Measurements from ENCODE around the gene KRT1. TPM values are rescaled to one million over a fixed set of nuclear protein-coding genes. Genes with fewer than 3 reads are reported as not detected.

KRT1 gene
- total and polyA plus RNA-seq, 2 donors (not counting 1 experiment from before 2014, with no cell fraction given), result not detected

GRCh38 chr12:52727037-52727436, 46.8 kb upstream of the KRT1 start:
- no peaks in the 10 kb centered on the region for H4K20me1 ChIP-seq (ENCODE audit: control insufficient read depth, extremely low read depth, insufficient read depth, low read length)
- H3K9me3 ChIP-seq (ENCODE audit: control insufficient read depth, insufficient read depth, low read depth, low read length), result no peaks in the 10 kb centered on the region

DNA sequence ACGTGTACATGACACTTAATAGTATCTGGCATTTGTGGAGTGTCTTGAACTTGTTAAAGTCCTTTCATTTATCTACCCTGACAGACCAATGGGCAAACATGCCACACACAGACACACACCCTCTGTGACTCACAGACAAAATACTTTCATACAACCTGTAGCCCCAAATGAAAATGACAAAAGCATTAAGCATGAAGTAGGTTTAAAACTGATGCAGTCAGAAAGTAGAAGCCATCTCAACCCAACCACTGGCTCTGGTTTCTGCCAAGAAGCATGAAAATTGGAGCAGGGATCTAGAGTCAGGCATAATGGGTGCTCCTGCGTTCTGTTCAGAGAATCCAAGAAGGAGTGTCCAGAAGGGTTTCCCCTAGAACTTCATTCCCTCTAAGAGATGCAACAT, 46.2 kb upstream of the KRT1 start:
- Histone ChIP-seq H4K20me1 (ENCODE audit: control insufficient read depth, extremely low read depth, insufficient read depth, low read length) (no peaks in the 10 kb centered on the region), H3K27ac (ENCODE audit: insufficient read depth, low read length) (no peak overlapping the region), H3K4me3 (replicated peaks in 1 of 4; ENCODE audit: control extremely low read depth in 1 of 4, insufficient read depth in 1 of 4, low read depth in 3 of 4, low read length in 4 of 4) (no peak overlapping the region), H3K36me3 (ENCODE audit: control insufficient read depth, insufficient read depth, low read length) (no peaks in the 10 kb centered on the region), H3K4me1 (ENCODE audit: control insufficient read depth, extremely low read depth, insufficient read depth, low read length) (no peaks in the 10 kb centered on the region), H3K79me2 (ENCODE audit: control insufficient read depth, insufficient read depth, low read length) (no peaks in the 10 kb centered on the region), H3K9ac (ENCODE audit: insufficient read depth, low read length) (no peak overlapping the region), H2AFZ (ENCODE audit: low read length) (no peak overlapping the region), H3K4me2 (ENCODE audit: extremely low read depth, insufficient read depth, low read length) (no peak overlapping the region), H3K27me3 (ENCODE audit: control insufficient read depth, insufficient read depth, low read length) (no peaks in the 10 kb centered on the region), H3K9me3 (ENCODE audit: control insufficient read depth, insufficient read depth, low read depth, low read length) (no peaks in the 10 kb centered on the region)
- DNase-seq (ENCODE audit: low read depth in 2 of 2), result no peak
- no peak for TF ChIP-seq CTCF (conservative IDR thresholded peaks at IDR 0.05 in 1 of 2, IDR thresholded peaks at IDR 0.05 in 1 of 2; ENCODE audit: low read depth in 1 of 2, low read length in 2 of 2)

More at GRCh38 chr12:52727037-52727436, 46.8 kb upstream of the KRT1 start:
- Histone ChIP-seq H3K27ac (ENCODE audit: insufficient read depth, low read length) (no peak overlapping the region), H3K36me3 (ENCODE audit: control insufficient read depth, insufficient read depth, low read length) (no peaks in the 10 kb centered on the region), H2AFZ (ENCODE audit: low read length) (no peak overlapping the region), H3K9ac (ENCODE audit: insufficient read depth, low read length) (no peak overlapping the region), H3K4me3 (replicated peaks in 1 of 4; ENCODE audit: control extremely low read depth in 1 of 4, insufficient read depth in 1 of 4, low read depth in 3 of 4, low read length in 4 of 4) (no peak overlapping the region), H3K27me3 (ENCODE audit: control insufficient read depth, insufficient read depth, low read length) (no peaks in the 10 kb centered on the region), H3K79me2 (ENCODE audit: control insufficient read depth, insufficient read depth, low read length) (no peaks in the 10 kb centered on the region), H3K4me1 (ENCODE audit: control insufficient read depth, extremely low read depth, insufficient read depth, low read length) (no peaks in the 10 kb centered on the region), H3K4me2 (ENCODE audit: extremely low read depth, insufficient read depth, low read length) (no peak overlapping the region)
- TF ChIP-seq EZH2 (IDR thresholded peaks at IDR 0.05; ENCODE audit: low read length, missing control alignments) (no peak), CTCF (conservative IDR thresholded peaks at IDR 0.05 in 1 of 2, IDR thresholded peaks at IDR 0.05 in 1 of 2; ENCODE audit: low read depth in 1 of 2, low read length in 2 of 2) (no peak)
- DNase-seq (ENCODE audit: low read depth in 2 of 2), result no peak

GRCh38 chr12:52724384-52724783, 44.2 kb upstream of the KRT1 start:
- no peak for DNase-seq (ENCODE audit: low read depth in 2 of 2)
- Histone ChIP-seq H3K4me3 (replicated peaks in 1 of 4; ENCODE audit: control extremely low read depth in 1 of 4, insufficient read depth in 1 of 4, low read depth in 3 of 4, low read length in 4 of 4) (no peak overlapping the region), H3K4me2 (ENCODE audit: extremely low read depth, insufficient read depth, low read length) (no peak overlapping the region), H3K36me3 (ENCODE audit: control insufficient read depth, insufficient read depth, low read length) (no peaks in the 10 kb centered on the region), H3K27me3 (ENCODE audit: control insufficient read depth, insufficient read depth, low read length) (no peaks in the 10 kb centered on the region), H3K27ac (ENCODE audit: insufficient read depth, low read length) (no peak overlapping the region), H3K9me3 (ENCODE audit: control insufficient read depth, insufficient read depth, low read depth, low read length) (no peaks in the 10 kb centered on the region), H3K9ac (ENCODE audit: insufficient read depth, low read length) (no peak overlapping the region), H3K4me1 (ENCODE audit: control insufficient read depth, extremely low read depth, insufficient read depth, low read length) (no peaks in the 10 kb centered on the region), H2AFZ (ENCODE audit: low read length) (no peak overlapping the region), H3K79me2 (ENCODE audit: control insufficient read depth, insufficient read depth, low read length) (no peaks in the 10 kb centered on the region), H4K20me1 (ENCODE audit: control insufficient read depth, extremely low read depth, insufficient read depth, low read length) (no peaks in the 10 kb centered on the region)
- TF ChIP-seq CTCF (conservative IDR thresholded peaks at IDR 0.05 in 1 of 2, IDR thresholded peaks at IDR 0.05 in 1 of 2; ENCODE audit: low read depth in 1 of 2, low read length in 2 of 2) (no peak), EZH2 (IDR thresholded peaks at IDR 0.05; ENCODE audit: low read length, missing control alignments) (no peak)

Data from fibroblast of lung (primary cell).